ENCODE results near the gene DOK6.

Gene DOK6

DNA sequence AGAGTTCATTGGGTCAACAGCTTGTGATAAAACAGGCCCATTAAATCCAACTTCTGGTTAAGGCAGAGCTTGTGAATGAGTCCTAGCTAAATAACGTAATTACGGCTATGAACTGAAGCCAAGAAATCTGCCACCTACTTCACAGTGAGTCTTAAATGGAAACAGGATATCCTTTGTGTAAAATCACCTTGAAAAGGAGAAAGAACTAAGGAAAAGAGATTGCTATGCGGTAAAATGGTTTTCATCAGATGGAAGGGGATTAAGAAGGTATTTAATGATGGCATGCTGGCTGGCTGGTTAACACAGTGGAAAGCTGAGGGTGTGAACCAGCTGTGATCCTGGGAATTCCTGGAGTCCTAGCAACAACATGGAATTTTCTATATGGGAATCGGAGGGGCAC, 156.6 kb downstream of the DOK6 start:
- peak; percentile 1 for DNase-seq

DNA sequence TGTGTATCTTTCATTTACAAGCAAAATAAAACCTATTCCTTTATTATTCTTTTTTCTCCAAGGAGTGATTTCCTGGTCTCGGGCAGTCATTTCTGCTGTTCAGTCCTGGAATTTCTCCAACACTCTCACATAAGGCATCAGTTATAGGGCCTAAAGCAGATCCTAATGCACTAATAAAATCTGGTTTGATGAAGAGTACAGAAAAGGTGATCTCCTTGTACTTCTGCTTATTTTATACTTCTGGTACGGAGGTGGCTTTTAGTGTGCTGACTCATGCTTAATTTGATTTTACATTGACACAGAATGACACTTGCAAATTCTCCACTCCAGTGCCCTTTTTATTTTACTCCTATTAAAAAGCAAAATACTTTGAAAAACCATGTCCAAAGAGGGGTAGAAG, 157.4 kb downstream of the DOK6 start:
- DNase-seq: no peak

GRCh38 chr18:69559604-69560003, 158.9 kb downstream of the DOK6 start:
- DNase-seq: no peak

GRCh38 chr18:69564602-69565001, 163.9 kb downstream of the DOK6 start:
- DNase-seq: no peak

- DNase-seq: no peak
Observed at GRCh38 chr18:69567813-69568488, 167.3 kb downstream of the DOK6 start.

DNA sequence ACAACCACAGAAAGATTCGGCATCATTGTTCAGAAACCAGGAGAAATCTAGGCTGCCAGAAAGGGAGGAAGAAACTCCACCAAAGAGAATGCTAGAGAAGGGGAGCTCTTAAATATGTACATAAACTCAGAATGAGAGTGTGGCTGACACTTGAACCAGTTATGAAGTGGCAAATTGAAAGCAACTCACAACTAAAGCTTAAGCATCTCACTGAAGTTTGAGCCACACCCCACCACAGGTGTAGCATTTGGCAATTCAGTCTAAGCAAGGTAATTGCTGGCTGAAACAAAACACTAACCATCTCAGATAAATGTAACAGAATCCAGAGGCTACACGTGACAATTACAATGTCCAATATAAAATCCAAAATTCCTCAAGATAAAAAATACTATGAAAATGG, 168.4 kb downstream of the DOK6 start:
- DNase-seq: no peak

DNA sequence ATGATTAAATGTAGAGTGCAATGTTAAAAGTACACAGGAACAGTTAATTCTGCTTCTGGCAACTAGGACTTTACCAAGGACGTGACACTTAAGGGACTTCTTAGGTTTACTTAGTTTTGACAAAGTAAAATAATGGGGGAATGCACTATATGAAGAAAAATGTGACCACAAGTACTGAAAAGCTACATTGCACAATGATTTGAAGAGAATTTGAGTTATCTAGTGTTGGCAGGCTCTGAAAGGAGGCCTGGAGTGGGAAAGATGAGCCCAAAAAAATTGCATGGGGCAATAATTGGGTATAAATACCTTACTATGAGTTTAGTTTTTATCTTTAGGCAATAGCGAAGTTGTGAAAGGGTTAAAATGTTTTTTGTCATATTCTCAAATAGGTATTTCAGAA, 173.7 kb downstream of the DOK6 start:
- peak; percentile 34 for DNase-seq

DNA sequence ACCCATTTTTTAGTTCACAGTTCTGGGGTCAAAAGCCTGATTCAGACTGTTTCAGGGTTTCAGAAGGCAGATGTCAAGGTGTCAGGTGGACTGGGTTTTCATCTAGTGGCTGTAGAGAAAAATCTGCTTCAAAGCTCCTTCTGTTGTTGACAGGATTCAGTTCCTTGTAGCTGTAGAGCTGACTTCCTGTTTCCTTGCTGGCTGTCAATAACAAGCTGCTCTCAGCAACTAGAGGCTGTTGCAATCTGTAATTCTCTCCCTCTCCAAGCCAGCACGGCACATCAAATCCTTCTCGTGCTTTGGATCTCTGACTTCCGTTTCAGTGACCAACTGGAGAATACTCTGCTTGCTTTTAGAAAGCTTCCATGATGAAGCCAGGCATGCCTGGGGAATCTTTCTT, 179.4 kb downstream of the DOK6 start:
- DNase-seq: peak; percentile 16

- no peak for DNase-seq
Observed at GRCh38 chr18:69584429-69584828, 183.7 kb downstream of the DOK6 start.

DNA sequence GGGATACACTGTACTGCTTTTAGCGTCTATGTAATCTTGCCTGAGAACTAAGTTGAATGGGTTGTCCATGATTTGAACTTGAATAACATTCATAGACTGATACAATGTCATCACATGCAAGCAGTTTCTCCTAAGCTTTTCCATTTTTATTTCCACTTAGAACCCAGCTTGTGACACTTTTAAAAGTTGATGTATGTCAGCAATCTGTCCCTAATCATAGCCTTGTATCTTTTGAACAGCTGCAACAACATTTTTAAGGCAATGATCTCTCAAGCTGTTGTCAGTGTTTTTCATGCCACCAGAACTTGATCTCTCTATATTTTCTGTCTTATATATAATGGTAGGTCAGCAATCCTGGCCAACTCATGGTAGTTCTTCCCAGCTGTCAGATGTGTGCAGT, 185.0 kb downstream of the DOK6 start:
- DNase-seq: no peak

DNA sequence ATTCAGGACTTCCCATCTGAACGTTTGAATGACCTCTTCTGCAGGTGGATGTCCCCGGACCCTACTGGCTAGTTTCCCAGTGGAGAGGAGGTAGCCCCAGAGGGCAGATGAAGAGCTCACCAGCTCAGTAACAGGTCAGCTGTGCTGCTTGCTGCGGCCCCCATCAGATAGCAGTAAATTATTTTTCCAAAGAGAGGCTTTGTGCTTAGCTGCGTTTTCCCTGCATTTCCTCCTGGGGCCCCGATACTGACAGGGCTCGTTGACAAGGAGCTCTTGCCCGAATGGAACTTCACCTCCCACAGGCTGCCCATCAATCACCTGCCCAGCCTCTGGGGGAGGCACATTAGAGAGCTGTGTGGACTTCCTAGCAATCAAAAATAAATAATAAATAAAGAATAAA, 185.8 kb downstream of the DOK6 start:
- DNase-seq: no peak

GRCh38 chr18:69588301-69588700, 187.6 kb downstream of the DOK6 start:
- DNase-seq: no peak

DNA sequence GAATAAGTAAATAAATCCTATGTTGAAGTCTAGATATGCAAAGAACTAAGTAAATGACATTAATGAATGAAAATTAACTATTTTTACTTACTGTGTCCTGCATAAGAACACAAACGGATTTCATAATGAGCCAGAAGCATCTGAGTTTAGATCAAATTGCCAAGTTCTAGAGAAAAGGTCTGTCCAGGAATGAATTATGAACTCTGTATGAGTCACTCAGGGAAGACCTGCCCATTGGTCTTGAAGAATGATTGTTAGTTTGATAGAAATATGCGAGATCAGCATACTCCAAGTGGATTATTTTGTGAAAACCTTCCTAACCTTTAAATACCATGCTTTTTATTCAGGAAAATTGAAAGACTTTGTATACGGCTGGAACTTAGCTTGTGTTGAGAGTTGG, 189.5 kb downstream of the DOK6 start:
- DNase-seq: no peak

GRCh38 chr18:69596345-69596744, 195.7 kb downstream of the DOK6 start:
- DNase-seq: no peak

DNA sequence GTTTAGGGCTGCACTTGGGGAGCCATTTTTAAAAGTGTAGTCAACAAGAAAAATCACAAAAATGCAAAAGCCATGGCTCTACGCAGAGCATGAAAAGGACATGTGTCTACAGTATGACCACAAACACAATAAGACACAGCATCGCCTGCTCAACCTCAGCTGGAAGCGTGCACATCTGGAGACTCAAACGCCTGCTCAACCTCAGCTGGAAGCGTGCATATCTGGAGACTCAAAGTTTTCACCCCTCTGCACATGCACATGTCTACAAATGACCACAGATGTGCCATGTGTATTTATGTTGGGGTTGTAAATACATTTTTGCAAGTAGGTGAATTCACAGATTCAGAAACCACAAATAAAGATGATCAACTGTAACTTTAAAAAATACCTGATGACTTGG, 196.9 kb downstream of the DOK6 start:
- no peak for DNase-seq

DNA sequence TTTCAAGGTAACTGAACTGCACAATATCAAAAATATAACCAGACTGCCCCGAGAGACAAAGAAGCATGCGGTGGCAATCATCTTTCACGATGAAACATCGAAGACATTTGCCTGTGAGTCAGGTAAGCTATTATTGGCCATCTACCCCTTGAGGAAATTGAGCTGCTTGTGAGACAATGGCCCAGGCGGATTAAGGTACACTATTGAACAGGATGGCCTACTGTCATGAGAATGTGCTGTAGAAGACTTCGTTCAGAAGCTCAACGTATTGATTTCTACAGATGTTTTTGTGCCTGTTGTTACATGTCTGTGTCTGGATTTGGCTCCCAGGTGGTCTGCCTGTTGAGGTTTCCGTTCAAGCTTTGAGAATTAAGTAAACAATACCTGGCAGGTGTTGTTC, 198.7 kb downstream of the DOK6 start:
- DNase-seq: no peak

- no peak for DNase-seq
Observed at GRCh38 chr18:69612242-69612641, 211.6 kb downstream of the DOK6 start.

- DNase-seq: no peak
Observed at GRCh38 chr18:69616114-69616513, 215.4 kb downstream of the DOK6 start.

DNA sequence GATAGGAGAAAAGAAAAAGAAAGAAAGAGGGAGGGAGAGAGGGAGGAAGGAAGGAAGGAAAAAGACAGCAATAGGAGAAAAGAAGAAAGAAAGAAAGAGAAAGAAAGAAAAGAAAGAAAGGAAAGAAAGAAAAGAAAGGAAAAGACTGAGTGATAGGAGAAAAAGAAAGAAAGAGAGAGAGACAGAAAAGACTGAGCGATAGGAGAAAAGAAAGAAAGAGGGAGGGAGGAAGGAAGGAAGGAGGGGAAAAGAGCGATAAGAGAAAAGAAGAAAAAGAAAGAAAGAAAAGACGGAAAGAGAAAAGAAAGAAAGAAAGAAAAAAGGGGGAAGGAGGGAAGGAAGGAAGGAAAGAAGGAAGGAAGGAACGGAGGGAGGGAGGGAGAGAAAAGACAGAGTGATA, 216.7 kb downstream of the DOK6 start:
- DNase-seq: no peak

DNA sequence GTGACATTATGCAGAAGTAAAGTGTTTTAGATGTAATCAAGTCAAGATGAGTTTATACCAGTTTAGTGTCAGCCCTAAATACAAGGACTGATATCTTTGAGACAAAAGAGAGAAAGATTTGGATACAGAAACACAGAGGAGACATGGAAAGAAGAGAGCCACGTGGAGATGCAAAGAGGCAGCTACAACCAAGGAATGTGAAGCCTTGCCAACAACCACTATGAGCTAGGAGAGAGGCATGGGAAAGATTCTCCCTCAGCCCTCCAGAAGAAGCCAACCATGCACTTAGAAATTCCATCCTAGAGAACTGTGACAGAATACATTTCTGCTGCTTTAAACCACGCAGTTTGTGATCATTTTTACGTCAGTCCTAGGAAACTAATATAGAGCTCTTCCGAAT, 217.2 kb downstream of the DOK6 start:
- DNase-seq: peak; percentile 68

DNA sequence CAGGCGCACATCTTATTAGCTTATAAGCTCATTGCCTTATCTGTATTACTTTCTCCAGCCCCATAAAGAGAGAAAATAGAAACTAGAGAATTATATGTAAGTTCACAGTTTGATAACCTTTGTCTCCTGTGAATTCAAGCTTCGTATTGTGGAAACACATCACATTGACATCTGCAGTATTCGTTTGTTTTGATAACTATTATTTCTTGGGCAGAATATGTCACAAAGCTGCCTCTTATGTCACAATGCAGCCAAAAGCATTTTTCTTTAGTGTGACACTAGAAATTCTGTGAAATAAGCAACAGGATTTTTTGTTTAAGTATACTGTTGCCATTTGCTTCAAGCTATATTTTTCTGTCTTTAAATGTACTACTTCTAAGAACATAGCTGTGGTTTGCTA, 221.5 kb downstream of the DOK6 start:
- DNase-seq: no peak

- no peak for DNase-seq
Observed at GRCh38 chr18:69622961-69623360, 222.3 kb downstream of the DOK6 start.

- no peak for DNase-seq
Observed at GRCh38 chr18:69626171-69626570, 225.5 kb downstream of the DOK6 start.

- no peak for DNase-seq
Observed at GRCh38 chr18:69626643-69627242, 226.1 kb downstream of the DOK6 start.

DNA sequence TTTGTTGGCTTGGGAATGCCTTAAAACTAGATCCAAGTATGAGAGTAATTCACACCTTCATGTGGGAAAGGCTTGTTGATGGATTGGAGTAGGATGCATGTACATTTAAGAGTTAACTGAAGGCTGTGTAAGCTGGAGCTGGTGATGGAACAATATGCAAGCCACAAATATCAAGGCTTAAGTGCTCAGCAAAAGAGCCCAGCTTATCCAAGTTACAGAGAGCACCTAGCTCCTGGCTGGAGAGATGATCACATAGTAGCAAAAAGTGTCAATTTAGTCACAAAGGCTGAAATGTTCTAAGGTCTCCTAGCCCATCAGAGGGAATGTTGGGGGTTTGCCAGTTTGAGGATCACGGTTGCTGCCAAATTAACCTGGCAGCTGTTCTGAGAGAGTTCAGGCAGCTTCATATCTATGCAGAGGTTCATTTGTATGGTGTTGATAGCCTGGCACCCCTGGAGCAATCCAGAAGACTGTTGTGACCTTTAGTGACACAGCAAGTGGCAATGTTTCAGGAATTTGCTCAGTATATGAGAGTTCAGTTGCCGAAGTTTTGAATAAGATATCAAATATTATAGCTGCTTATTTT, 228.2 kb downstream of the DOK6 start:
- no peak for DNase-seq
